Raji (cell line): ENCODE measurements around the gene ADGRB3.

ENCODE experiments used
- POLR2A ChIP-seq: IDR thresholded peaks from 2 replicates; pipeline ENCODE4 v1.6.1; 2011; ENCODE audit warnings: low read depth, low read length, control low read depth; ENCODE audit not compliant: insufficient read depth

ADGRB3 gene

GRCh38 chr6:69063401-69063800, 428.3 kb downstream of the ADGRB3 start:
- no peak for TF ChIP-seq POLR2A

DNA sequence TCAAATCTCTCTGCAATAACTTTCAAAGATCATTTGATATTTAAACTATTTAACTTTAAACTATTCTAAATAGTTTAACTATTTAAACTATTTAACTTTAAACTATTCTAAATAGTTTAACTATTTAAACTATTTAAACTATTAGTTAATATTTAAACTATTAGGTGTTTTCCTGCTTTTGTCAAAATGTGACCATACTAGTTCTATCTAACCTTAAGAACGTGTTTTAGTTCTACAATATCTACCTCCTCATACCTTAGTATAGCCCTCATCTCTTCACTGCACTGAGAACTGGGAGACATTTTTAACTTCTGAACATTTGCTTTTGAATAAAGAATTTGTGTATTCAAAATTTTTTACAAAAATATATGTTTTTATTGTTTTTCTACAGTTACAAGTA, 429.1 kb downstream of the ADGRB3 start:
- TF ChIP-seq POLR2A, result no peak

DNA sequence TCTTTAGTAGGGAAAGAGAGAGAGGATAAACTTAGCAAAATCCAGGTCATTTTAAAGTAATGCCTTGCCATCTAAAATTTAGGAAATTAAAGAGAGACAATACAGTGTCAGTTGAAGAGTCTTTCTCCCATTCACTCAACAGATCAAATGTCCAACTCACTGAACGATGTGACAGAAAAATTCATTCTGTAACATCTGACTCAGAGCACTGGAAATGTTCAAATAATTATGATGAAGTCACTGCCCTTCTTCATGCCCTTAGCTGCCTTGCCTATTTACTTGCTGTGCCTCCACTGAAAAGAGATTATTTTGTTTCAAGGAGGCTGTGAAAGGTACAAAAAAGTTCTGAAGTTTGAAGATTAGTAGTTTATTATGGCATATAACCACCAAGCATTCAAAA, 434.8 kb downstream of the ADGRB3 start:
- no peak for TF ChIP-seq POLR2A

- TF ChIP-seq POLR2A, result no peak
These were observed 437.7 kb downstream of the ADGRB3 start for GRCh38 chr6:69072796-69073195.

DNA sequence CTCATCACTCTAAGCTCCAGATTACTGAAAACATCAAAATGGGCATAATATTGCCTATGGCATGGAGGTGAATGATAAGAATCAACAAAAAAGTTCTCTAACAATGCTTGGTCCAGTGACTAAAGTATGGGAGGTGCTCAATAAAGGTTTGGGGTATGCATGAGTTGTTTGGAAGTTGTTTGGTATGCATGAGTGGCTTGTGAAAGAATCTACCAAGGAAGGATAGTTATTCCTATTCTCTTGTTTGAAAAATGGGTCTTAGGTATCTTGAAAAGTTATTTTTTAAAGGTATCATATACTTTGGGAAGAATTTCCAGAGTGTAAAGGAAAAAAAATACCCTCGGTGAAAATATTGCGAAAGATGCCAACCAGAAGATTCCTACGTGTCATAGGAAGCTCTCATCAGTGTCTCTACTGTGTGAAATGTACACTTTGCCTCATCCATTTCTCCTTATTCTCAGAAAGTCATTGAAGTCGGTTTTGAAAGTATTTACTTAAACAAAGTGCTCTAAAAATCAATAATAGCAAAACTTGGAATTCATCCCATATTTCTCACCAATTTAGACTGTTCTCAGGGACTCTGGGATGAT, 449.8 kb downstream of the ADGRB3 start:
- TF ChIP-seq POLR2A, result no peak

GRCh38 chr6:69086689-69087088, 451.6 kb downstream of the ADGRB3 start:
- TF ChIP-seq POLR2A, result no peak

DNA sequence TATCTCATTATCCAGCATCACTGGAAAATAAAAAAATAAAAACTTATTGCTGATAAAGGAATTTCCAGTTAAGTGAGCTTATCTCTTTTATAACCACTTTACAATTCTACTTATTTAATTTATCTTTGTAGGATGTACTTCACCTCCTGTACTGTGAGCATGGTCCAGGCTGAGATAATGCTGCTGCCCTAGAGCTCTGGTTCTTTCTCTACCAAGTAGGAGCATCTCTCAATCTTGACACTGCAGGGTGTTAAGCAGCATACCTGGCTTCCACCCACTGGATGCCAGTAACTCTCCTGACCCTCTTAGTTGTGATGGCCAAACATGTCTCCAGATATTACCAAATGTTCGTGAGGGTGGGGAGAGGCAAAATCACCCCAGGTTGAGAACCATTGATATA, 454.5 kb downstream of the ADGRB3 start:
- TF ChIP-seq POLR2A, result no peak

DNA sequence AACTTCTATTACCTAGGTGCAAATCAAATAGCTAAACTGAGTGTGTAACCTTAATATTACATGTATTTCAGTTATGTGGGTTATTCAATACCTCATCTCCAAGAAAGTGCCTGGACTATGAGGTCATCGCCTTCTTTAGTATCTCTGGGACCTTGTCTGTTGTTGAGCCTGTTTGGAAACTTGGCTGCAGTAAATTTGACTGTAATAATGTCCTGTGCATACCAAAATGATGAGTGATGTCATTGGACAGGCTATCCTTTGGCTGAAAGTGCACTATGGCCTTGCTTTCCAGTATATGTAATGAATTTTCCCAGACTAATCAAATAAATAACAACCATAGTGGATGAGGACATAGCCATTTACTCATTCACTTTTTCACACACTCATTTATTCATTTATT, 455.1 kb downstream of the ADGRB3 start:
- no peak for TF ChIP-seq POLR2A

DNA sequence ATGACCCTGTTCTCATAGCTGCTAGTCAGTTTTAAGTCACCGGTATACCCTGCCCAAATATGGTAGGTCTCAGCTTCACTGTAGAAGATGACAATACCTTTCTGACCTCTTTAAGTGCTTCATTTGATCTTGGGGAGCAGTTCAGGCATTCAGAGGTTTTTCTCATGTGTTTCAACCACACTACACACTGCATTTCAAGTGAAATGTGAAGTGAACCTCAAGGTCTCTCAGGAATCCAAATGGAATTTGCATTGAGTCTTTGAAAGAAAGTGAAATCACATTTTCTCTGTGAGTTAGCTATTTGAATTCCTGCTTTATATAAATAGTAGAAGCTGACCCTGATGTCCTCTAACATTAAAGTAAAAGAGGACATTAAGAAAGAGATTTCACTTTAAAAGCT, 461.6 kb downstream of the ADGRB3 start:
- TF ChIP-seq POLR2A, result no peak

DNA sequence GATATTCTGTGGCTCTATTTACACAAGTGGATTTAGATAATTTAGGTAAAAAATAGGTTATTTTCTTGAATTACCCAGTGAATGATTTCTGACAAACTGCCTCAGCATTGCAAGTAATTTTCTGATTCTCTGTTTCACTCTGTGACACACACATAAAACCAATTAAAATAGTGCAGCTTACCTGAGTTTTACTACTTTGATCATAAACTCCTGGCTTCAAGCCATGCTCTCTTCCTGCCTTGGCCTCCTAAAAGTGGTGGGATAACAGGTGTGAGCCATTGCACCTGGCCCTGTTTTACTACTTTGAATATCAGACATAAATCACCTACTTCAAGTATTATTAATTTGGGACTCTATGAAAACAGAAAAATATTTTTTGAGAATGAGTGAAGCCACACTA, 462.9 kb downstream of the ADGRB3 start:
- TF ChIP-seq POLR2A, result no peak

GRCh38 chr6:69098910-69099309, 463.8 kb downstream of the ADGRB3 start:
- no peak for TF ChIP-seq POLR2A

GRCh38 chr6:69100772-69101171, 465.7 kb downstream of the ADGRB3 start:
- no peak for TF ChIP-seq POLR2A

DNA sequence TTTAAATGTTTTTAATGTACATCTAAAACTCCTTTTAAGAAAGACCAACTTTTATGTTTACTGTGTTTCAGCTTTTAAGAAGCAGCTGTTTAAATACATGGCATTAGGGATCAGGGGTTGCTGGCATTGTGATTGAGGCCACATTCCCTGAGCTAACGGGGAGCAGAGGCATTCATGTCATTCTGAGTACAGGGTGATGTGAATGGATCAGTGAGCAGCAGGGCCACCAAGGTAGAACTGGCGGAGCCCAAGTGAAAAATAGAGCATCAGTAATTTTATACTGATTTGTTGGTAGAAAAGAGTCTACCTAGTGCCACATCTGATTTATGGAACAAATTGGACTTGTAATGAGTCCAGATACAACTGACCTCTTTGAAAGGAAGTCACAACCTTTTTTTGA, 467.3 kb downstream of the ADGRB3 start:
- no peak for TF ChIP-seq POLR2A

DNA sequence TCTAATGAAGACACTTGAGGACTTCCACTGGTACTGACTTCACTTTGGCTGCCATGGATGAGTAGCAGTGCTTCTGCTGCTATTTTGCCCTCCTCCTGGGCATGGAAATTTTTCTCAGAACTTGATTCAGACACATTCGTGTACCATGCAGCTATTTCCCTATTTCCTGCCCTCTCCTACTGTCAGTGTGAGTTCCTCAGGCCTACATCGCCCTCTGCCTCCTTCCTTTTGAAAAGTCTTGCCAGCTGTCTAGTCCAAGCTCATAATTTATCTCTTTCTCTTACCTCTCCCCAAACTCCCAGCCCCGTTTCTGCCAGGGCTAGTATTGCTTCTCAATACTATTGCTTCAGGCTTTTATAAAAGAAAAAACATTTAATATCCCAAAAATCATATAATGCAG, 470.2 kb downstream of the ADGRB3 start:
- TF ChIP-seq POLR2A, result no peak

- no peak for TF ChIP-seq POLR2A
These were observed 471.4 kb downstream of the ADGRB3 start for GRCh38 chr6:69106511-69106910.

GRCh38 chr6:69111301-69111700, 476.2 kb downstream of the ADGRB3 start:
- no peak for TF ChIP-seq POLR2A

- no peak for TF ChIP-seq POLR2A
These were observed 481.6 kb downstream of the ADGRB3 start for GRCh38 chr6:69116658-69117057.
